Neuronal stem cell (in vitro differentiated cells): ENCODE data around the gene LOXL1.
A peak's percentile ranks its signal among the peaks of the same experiment; 100 is the strongest.

Experiments
- DNase-seq: peaks from one replicate; pipeline ENCODE4 v3.0.0-alpha.2; 2013; ENCODE audit warnings: low spot score
- H2AFZ ChIP-seq: one replicate; pipeline ENCODE4 v1.6.1; 2013; ENCODE audit warnings: mild to moderate bottlenecking, low read length, inconsistent platforms
- H2AK5ac ChIP-seq: 2 replicates; pipeline ENCODE4 v1.6.1; 2013; ENCODE audit warnings: low read depth, mild to moderate bottlenecking, inconsistent platforms, low read length, moderate library complexity, mixed read lengths
- H2BK120ac ChIP-seq: 2 replicates; pipeline ENCODE4 v1.6.1; 2013; ENCODE audit warnings: low read depth, mild to moderate bottlenecking, inconsistent platforms, low read length, moderate library complexity, mixed read lengths
- H2BK12ac ChIP-seq: one replicate; pipeline ENCODE4 v1.6.1; 2013; ENCODE audit warnings: low read length, inconsistent platforms
- H2BK15ac ChIP-seq: 2 replicates; pipeline ENCODE4 v1.6.1; 2013; ENCODE audit warnings: mild to moderate bottlenecking, low read length, inconsistent platforms, mixed read lengths
- H2BK5ac ChIP-seq: one replicate; pipeline ENCODE4 v1.6.1; 2013; ENCODE audit warnings: inconsistent platforms, mild to moderate bottlenecking, low read length, moderate library complexity
- H3K14ac ChIP-seq: one replicate; pipeline ENCODE4 v1.6.1; 2013; ENCODE audit warnings: low read length, inconsistent platforms
- H3K18ac ChIP-seq: 2 replicates; pipeline ENCODE4 v1.6.1; 2013; ENCODE audit warnings: low read length, inconsistent platforms
- H3K23ac ChIP-seq: 2 replicates; pipeline ENCODE4 v1.6.1; 2013; ENCODE audit warnings: low read depth, mild to moderate bottlenecking, mixed read lengths, low read length, inconsistent platforms; ENCODE audit not compliant: poor library complexity
- H3K27ac ChIP-seq: replicated peaks from 3 replicates; pipeline ENCODE4 v1.5.1; 2013; ENCODE audit warnings: low read length, inconsistent platforms
- H3K27me3 ChIP-seq, 3 experiments: 2 replicates each; pipeline ENCODE4 v1.6.1; 2013; ENCODE audit warnings: low read length in 3 of 3, mild to moderate bottlenecking in 2 of 3, inconsistent platforms in 1 of 3, low read depth in 1 of 3, mixed read lengths in 1 of 3, moderate library complexity in 1 of 3; ENCODE audit not compliant: control insufficient read depth in 3 of 3, insufficient read depth in 3 of 3
- H3K36me3 ChIP-seq, 2 donors: replicated peaks in 1 of 2; 2 replicates each; pipeline ENCODE4 v1.6.1; 2013; ENCODE audit warnings: low read length in 2 of 2; ENCODE audit not compliant: control insufficient read depth in 2 of 2, insufficient read depth in 2 of 2
- H3K4ac ChIP-seq: 2 replicates; pipeline ENCODE4 v1.6.1; 2013; ENCODE audit warnings: inconsistent platforms, mild to moderate bottlenecking, low read length, moderate library complexity
- H3K4me1 ChIP-seq, 2 donors: 1 replicate in 1 of 2; 2 replicates in 1 of 2; pipeline ENCODE4 v1.6.1; 2013; ENCODE audit warnings: low read length in 2 of 2, low read depth in 1 of 2; ENCODE audit not compliant: control insufficient read depth in 2 of 2, insufficient read depth in 1 of 2
- H3K4me2 ChIP-seq: one replicate; pipeline ENCODE4 v1.6.1; 2013; ENCODE audit warnings: mild to moderate bottlenecking, low read length, inconsistent platforms; ENCODE audit not compliant: insufficient read depth, poor library complexity, severe bottlenecking
- H3K4me3 ChIP-seq, 2 donors: 2 replicates each; pipeline ENCODE4 v1.5.1; 2013; ENCODE audit warnings: low read length in 2 of 2, mild to moderate bottlenecking in 2 of 2, inconsistent platforms in 1 of 2, moderate library complexity in 1 of 2
- H3K79me1 ChIP-seq: one replicate; pipeline ENCODE4 v1.6.1; 2013; ENCODE audit warnings: low read depth, mild to moderate bottlenecking, inconsistent platforms, low read length, moderate library complexity
- H3K9ac ChIP-seq: one replicate; pipeline ENCODE4 v1.6.1; 2013; ENCODE audit warnings: mild to moderate bottlenecking, low read depth, low read length, inconsistent platforms; ENCODE audit not compliant: poor library complexity
- H3K9me3 ChIP-seq, 2 donors: replicated peaks in 1 of 2; 2 replicates each; pipeline versions ENCODE3 to v1.6.1; 2013; ENCODE audit warnings: low read length in 2 of 2, mild to moderate bottlenecking in 2 of 2, inconsistent platforms in 1 of 2, low read depth in 1 of 2, mixed read lengths in 1 of 2, moderate library complexity in 1 of 2; ENCODE audit not compliant: control insufficient read depth in 2 of 2, insufficient read depth in 1 of 2
- H4K8ac ChIP-seq: one replicate; pipeline ENCODE4 v1.6.1; 2013; ENCODE audit warnings: low read depth, mild to moderate bottlenecking, inconsistent platforms, low read length, moderate library complexity
- H4K91ac ChIP-seq: one replicate; pipeline ENCODE4 v1.6.1; 2013; ENCODE audit warnings: low read length, low read depth, mild to moderate bottlenecking, inconsistent platforms; ENCODE audit not compliant: poor library complexity
- WGBS, 2 donors: extraction: QIAGEN DNeasy Blood & Tissue Kit; methylation state at CpG; one replicate each; pipeline ENCODE4 v1.1.7; 2013; ENCODE audit warnings: missing lambda C conversion rate in 2 of 2, mixed read lengths in 1 of 2; ENCODE audit not compliant: insufficient read length in 2 of 2, insufficient replicate concordance in 1 of 2; ENCODE audit errors: extremely low coverage in 2 of 2; 5-methylcytosine and 5-hydroxymethylcytosine counted together

LOXL1 gene

GRCh38 chr15:73987681-73988444 is 61.6 kb downstream of the LOXL1 start:
- no CpG with 5 or more reads among the region's 9 CpGs for WGBS, 2 donors
- Histone ChIP-seq H3K4ac (no peak overlapping the region), H3K27ac (no peak overlapping the region), H4K91ac (no peak overlapping the region), H2AFZ (no peak overlapping the region), H3K23ac (no peak overlapping the region), H3K14ac (no peak overlapping the region), H2BK5ac (no peak overlapping the region), H4K8ac (no peak overlapping the region), H3K4me3 (no peak overlapping the region), H2BK120ac (no peak overlapping the region), H3K9ac (no peak overlapping the region), H2AK5ac (no peak overlapping the region), H3K79me1 (no peaks in the 10 kb centered on the region), H3K4me2 (no peak overlapping the region), H2BK15ac (no peak overlapping the region), H2BK12ac (no peak overlapping the region), H3K18ac (no peak overlapping the region), H3K36me3 (peaks cover 0 to 4% of the 10 kb centered on the region in 2 donors), H3K27me3 (no peaks in the 10 kb centered on the region), H3K9me3 (no peaks in the 10 kb centered on the region), H3K4me1 (peaks cover 8 to 9% of the 10 kb centered on the region in 2 donors)
- no peak for DNase-seq

DNA sequence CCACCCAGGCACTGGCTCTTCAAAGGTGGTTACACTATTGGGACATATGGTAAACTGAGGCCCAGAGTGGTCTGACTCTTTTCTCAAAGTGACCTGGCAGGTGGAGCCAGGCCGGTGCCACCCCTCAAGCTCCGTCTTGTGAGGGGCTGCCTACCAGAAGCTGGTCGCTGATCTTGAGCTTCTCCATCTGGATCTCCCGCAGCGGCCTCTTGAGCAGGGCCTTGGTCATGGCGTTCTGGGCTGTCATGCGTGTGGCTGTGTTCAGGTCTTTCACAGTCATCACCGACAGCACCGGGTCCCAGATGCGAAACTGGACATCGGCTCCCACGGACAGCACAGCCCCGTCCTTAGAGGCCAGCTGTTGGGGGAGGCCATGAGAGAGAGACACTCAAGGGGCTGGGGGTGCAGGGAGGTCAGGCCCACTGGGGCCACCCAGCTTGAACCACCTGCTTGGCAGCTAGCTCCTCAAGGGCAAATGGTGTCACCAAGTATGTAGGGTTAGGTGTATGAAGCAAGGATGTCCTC is 62.2 kb downstream of the LOXL1 start:
- Histone ChIP-seq H3K9ac (peak overlapping the region; percentile 13), H3K4me1 (peaks cover 8 to 9% of the 10 kb centered on the region in 2 donors), H3K18ac (no peak overlapping the region), H3K4me3 (peak overlapping the region in 1 of 2 donors; percentile 15), H2AFZ (no peak overlapping the region), H3K4ac (no peak overlapping the region), H3K79me1 (no peaks in the 10 kb centered on the region), H2BK120ac (no peak overlapping the region), H2BK5ac (no peak overlapping the region), H3K4me2 (no peak overlapping the region), H4K91ac (no peak overlapping the region), H3K9me3 (no peaks in the 10 kb centered on the region), H2BK15ac (no peak overlapping the region), H3K23ac (peak overlapping the region; percentile 26), H2BK12ac (no peak overlapping the region), H4K8ac (no peak overlapping the region), H3K14ac (no peak overlapping the region), H3K27me3 (no peaks in the 10 kb centered on the region), H2AK5ac (no peak overlapping the region), H3K27ac (no peak overlapping the region), H3K36me3 (peaks cover 0 to 3% of the 10 kb centered on the region in 2 donors)
- DNase-seq: no peak
- no CpG with 5 or more reads among the region's 13 CpGs for WGBS, 2 donors

DNA sequence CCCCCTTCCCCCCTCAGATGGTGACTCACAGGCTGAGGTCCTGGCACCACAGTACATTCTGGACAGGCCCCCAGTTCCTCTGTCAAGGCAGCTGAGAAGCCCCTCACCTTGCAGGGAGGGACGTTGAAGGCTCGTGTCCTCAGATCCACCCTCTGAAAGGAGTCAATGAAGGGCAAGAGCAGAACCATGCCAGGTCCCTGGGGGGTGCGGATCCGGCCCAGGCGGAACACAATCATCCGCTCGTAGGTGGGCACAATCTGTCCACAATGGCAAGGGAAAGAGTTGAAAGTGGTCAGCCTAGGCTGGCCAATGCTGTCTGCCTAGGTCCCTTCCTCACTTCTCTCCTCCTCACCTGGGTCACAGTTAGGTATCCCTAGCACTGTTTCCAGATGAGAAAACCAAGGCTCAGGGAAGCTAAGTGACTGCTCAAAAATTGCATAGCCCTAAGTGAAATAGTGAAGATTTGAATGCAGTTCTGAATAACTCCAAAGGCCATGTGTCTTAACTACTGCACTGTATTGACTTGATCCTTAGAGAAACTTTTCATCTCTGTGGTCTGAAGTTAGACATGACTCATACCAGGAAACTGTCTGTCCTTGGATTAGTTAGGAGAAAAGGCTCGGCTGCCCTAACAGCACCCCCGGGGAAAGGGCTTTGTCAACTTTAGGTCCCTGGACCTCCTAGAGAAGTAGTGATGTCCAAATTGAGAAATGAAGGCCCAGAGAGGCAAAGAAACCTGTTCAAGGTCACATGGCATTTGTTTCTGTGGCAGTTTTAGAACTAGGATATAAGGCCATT is 62.9 kb downstream of the LOXL1 start:
- H3K27me3 ChIP-seq: no peaks in the 10 kb centered on the region
- H2AFZ ChIP-seq: no peak overlapping the region
- no peak overlapping the region for H2BK120ac ChIP-seq
- H3K4ac ChIP-seq: no peak overlapping the region
- peaks cover 9 to 11% of the 10 kb centered on the region in 2 donors for H3K4me1 ChIP-seq
- no peak overlapping the region for H2BK5ac ChIP-seq
- H3K4me3 ChIP-seq: no peak overlapping the region
- H3K4me2 ChIP-seq: no peak overlapping the region
- H3K9me3 ChIP-seq: no peaks in the 10 kb centered on the region
- no peak overlapping the region for H2AK5ac ChIP-seq
- H3K18ac ChIP-seq: no peak overlapping the region
- H4K8ac ChIP-seq: no peak overlapping the region
- DNase-seq: no peak
- no peaks in the 10 kb centered on the region for H3K36me3 ChIP-seq
- peak overlapping the region; percentile 26 for H3K23ac ChIP-seq
- no peak overlapping the region for H4K91ac ChIP-seq
- H2BK12ac ChIP-seq: no peak overlapping the region
- H3K9ac ChIP-seq: no peak overlapping the region
- H3K79me1 ChIP-seq: no peaks in the 10 kb centered on the region
- H3K27ac ChIP-seq: no peak overlapping the region
- no peak overlapping the region for H3K14ac ChIP-seq
- WGBS, 2 donors: no CpG with 5 or more reads among the region's 9 CpGs
- H2BK15ac ChIP-seq: no peak overlapping the region
